KBM-7 (cell line): ENCODE measurements around the gene PHKB.
"Not testable (repeated sequence)": the region's sequence is repeated elsewhere in the genome, so short reads cannot be mapped to it uniquely, and the experiment has no call there.

ENCODE experiments used
- DNase-seq: peaks from one replicate; pipeline ENCODE4 v3.0.0-alpha.2; 2015
- in situ Hi-C: fragments of 300-500 bp; cut with MboI; formaldehyde crosslinking; loops from 2 replicates; pipeline ENCODE4 v1.14.3; 2020; ENCODE audit warnings: low sequenced_read_pairs, low pct_unique_long_range_greater_than_20kb, mixed read lengths

Gene PHKB

GRCh38 chr16:47643323-47644000 is 182.3 kb downstream of the PHKB start:
- no peak for DNase-seq
- in situ Hi-C loops, result no loop called here

GRCh38 chr16:47644166-47644565 is 183.0 kb downstream of the PHKB start:
- in situ Hi-C loops, result no loop called here
- DNase-seq, result peak; percentile 12

- no peak for DNase-seq
- in situ Hi-C loops, result no loop called here
Measured at GRCh38 chr16:47644661-47645060, 183.5 kb downstream of the PHKB start.

GRCh38 chr16:47646914-47647313 is 185.8 kb downstream of the PHKB start:
- no peak for DNase-seq
- in situ Hi-C loops, result no loop called here

- in situ Hi-C loops, result no loop called here
- DNase-seq, result no peak
Measured at GRCh38 chr16:47657032-47657431, 195.9 kb downstream of the PHKB start.

GRCh38 chr16:47657977-47658376 is 196.8 kb downstream of the PHKB start:
- in situ Hi-C loops, result no loop called here
- no peak for DNase-seq

GRCh38 chr16:47660540-47660939 is 199.4 kb downstream of the PHKB start:
- in situ Hi-C loops, result no loop called here
- DNase-seq, result no peak

GRCh38 chr16:47664653-47665325 is 203.7 kb downstream of the PHKB start:
- DNase-seq, result no peak
- in situ Hi-C loops, result no loop called here

GRCh38 chr16:47666434-47666833 is 205.3 kb downstream of the PHKB start:
- in situ Hi-C loops, result no loop called here
- DNase-seq, result no peak

- in situ Hi-C loops, result no loop called here
Measured at GRCh38 chr16:47667956-47668355, 206.8 kb downstream of the PHKB start.

GRCh38 chr16:47672475-47672874 is 211.3 kb downstream of the PHKB start:
- no peak for DNase-seq
- in situ Hi-C loops, result no loop called here

More at GRCh38 chr16:47667956-47668355, 206.8 kb downstream of the PHKB start:
- no peak for DNase-seq

- DNase-seq, result no peak
- in situ Hi-C loops, result no loop called here
Measured at GRCh38 chr16:47676635-47677177, 215.6 kb downstream of the PHKB start.

- DNase-seq, in situ Hi-C loops: not testable (repeated sequence)
Measured at GRCh38 chr16:47681571-47681970, 220.4 kb downstream of the PHKB start.

GRCh38 chr16:47687694-47688093 is 226.6 kb downstream of the PHKB start:
- in situ Hi-C loops, result no loop called here
- no peak for DNase-seq

GRCh38 chr16:47693226-47693625 is 232.1 kb downstream of the PHKB start:
- in situ Hi-C loops, result no loop called here

GRCh38 chr16:47694543-47694942 is 233.4 kb downstream of the PHKB start:
- no peak for DNase-seq
- in situ Hi-C loops, result no loop called here

More at GRCh38 chr16:47693226-47693625, 232.1 kb downstream of the PHKB start:
- DNase-seq, result no peak

GRCh38 chr16:47695756-47696155 is 234.6 kb downstream of the PHKB start:
- no peak for DNase-seq
- in situ Hi-C loops, result no loop called here

- no peak for DNase-seq
- in situ Hi-C loops, result no loop called here
Measured at GRCh38 chr16:47697826-47698225, 236.7 kb downstream of the PHKB start.

- DNase-seq, result peak; percentile 78
- in situ Hi-C loops, result no loop called here
Measured at GRCh38 chr16:47699106-47699505, 238.0 kb downstream of the PHKB start.

- in situ Hi-C loops, result no loop called here
Measured at GRCh38 chr16:47700857-47701587, 239.9 kb downstream of the PHKB start.

More at GRCh38 chr16:47700857-47701587, 239.9 kb downstream of the PHKB start:
- DNase-seq, result no peak
